SK-N-SH treated with all-trans-retinoic acid at 6 μM for 48 hours (cell line): ENCODE results near the gene SH2D3A.

Experiments used
- ARNTL ChIP-seq: fragments of 450-650 bp; formaldehyde crosslinking; IDR thresholded peaks from 2 replicates; pipeline ENCODE4 v1.5.0; 2020; ENCODE audit warnings: low read depth, mild to moderate bottlenecking, moderate library complexity, borderline replicate concordance
- CREB5 ChIP-seq: fragments of 250-450 bp; sonication (Bioruptor Pico); IDR thresholded peaks from 2 replicates; pipeline ENCODE4 v1.5.1; 2020; ENCODE audit warnings: low read depth, mild to moderate bottlenecking, moderate library complexity
- ESRRG ChIP-seq: fragments of 250-450 bp; sonication (Bioruptor Pico); IDR thresholded peaks from 2 replicates; pipeline ENCODE4 v1.6.1; 2021; ENCODE audit warnings: mild to moderate bottlenecking
- PATZ1 ChIP-seq: fragments of 250-450 bp; sonication (Bioruptor Pico); IDR thresholded peaks from 2 replicates; pipeline ENCODE4 v1.8.0; 2020; ENCODE audit warnings: mild to moderate bottlenecking, moderate library complexity, borderline replicate concordance
- POU6F1 ChIP-seq: fragments of 250-450 bp; sonication (Bioruptor Pico); IDR thresholded peaks from 2 replicates; pipeline ENCODE4 v1.8.0; 2021; ENCODE audit warnings: low read depth, mild to moderate bottlenecking, moderate library complexity, borderline replicate concordance
- RARB ChIP-seq: fragments of 250-450 bp; sonication (Bioruptor Pico); IDR thresholded peaks from 2 replicates; pipeline ENCODE4 v1.8.0; 2021; ENCODE audit warnings: mild to moderate bottlenecking, moderate library complexity
- ZNF8 ChIP-seq: fragments of 450-650 bp; formaldehyde crosslinking; IDR thresholded peaks from 2 replicates; pipeline ENCODE4 v1.5.0; 2020; ENCODE audit warnings: mild to moderate bottlenecking, moderate library complexity
- TF ChIP-seq, protein P1 (sequence below): fragments of 250-450 bp; sonication (Bioruptor Pico); IDR thresholded peaks from 2 replicates; pipeline ENCODE4 v1.5.0; 2020; ENCODE audit warnings: mild to moderate bottlenecking, moderate library complexity

GRCh38 chr19:6812612-6813011 lies 45.4 kb upstream of the SH2D3A start:
- TF ChIP-seq, protein P1, sequence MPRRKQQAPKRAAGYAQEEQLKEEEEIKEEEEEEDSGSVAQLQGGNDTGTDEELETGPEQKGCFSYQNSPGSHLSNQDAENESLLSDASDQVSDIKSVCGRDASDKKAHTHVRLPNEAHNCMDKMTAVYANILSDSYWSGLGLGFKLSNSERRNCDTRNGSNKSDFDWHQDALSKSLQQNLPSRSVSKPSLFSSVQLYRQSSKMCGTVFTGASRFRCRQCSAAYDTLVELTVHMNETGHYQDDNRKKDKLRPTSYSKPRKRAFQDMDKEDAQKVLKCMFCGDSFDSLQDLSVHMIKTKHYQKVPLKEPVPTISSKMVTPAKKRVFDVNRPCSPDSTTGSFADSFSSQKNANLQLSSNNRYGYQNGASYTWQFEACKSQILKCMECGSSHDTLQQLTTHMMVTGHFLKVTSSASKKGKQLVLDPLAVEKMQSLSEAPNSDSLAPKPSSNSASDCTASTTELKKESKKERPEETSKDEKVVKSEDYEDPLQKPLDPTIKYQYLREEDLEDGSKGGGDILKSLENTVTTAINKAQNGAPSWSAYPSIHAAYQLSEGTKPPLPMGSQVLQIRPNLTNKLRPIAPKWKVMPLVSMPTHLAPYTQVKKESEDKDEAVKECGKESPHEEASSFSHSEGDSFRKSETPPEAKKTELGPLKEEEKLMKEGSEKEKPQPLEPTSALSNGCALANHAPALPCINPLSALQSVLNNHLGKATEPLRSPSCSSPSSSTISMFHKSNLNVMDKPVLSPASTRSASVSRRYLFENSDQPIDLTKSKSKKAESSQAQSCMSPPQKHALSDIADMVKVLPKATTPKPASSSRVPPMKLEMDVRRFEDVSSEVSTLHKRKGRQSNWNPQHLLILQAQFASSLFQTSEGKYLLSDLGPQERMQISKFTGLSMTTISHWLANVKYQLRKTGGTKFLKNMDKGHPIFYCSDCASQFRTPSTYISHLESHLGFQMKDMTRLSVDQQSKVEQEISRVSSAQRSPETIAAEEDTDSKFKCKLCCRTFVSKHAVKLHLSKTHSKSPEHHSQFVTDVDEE (CRISPR knock-in tag) = no peak
- TF ChIP-seq PATZ1 (CRISPR knock-in tag) (no peak), ARNTL (CRISPR knock-in tag) (no peak), CREB5 (CRISPR knock-in tag) (no peak), RARB (CRISPR knock-in tag) (no peak), POU6F1 (no peak), ZNF8 (no peak), ESRRG (no peak)
